Heart right ventricle (tissue), 16 donors: Measurements from ENCODE around the gene FHIT. TPM values are rescaled to one million over a fixed set of nuclear protein-coding genes. Genes with fewer than 3 reads are reported as not detected.

Source experiments
- ATAC-seq, 8 donors: fragments of 200-7000 bp; cut with Tn5 transposase; one replicate each; pipeline ENCODE4 v1.9.1; 2020; ENCODE audit warnings: mild to moderate bottlenecking in 8 of 8, moderate library complexity in 8 of 8, moderate number of reproducible peaks in 1 of 8
- DNase-seq, 2 donors: peaks; one replicate each; pipeline ENCODE4 v3.0.0-alpha.2; 2020
- H3K27ac ChIP-seq, 10 donors: fragments of 200-600 bp; sonication (generic) in 2 of 10; one replicate each; pipeline versions ENCODE4 v1.5.0 to v1.8.0; 2020 to 2022; ENCODE audit warnings: mild to moderate bottlenecking in 3 of 10
- H3K27me3 ChIP-seq, 7 donors: fragments of 200-600 bp; one replicate each; pipeline ENCODE4 v1.8.0; 2021 to 2022; ENCODE audit warnings: mild to moderate bottlenecking in 2 of 7
- H3K36me3 ChIP-seq, 9 donors: fragments of 200-600 bp; sonication (generic) in 1 of 9; one replicate each; pipeline versions ENCODE4 v1.5.0 to v1.8.0; 2020 to 2022; ENCODE audit warnings: mild to moderate bottlenecking in 2 of 9
- H3K4me1 ChIP-seq, 9 donors: fragments of 200-600 bp; sonication (generic) in 1 of 9; one replicate each; pipeline versions ENCODE4 v1.5.0 to v1.8.0; 2020 to 2022; ENCODE audit warnings: mild to moderate bottlenecking in 4 of 9
- H3K4me3 ChIP-seq, 10 donors: fragments of 200-600 bp; sonication (generic) in 2 of 10; one replicate each; pipeline versions ENCODE4 v1.5.0 to v1.8.0; 2020 to 2022; ENCODE audit warnings: mild to moderate bottlenecking in 7 of 10, moderate library complexity in 2 of 10
- H3K9me3 ChIP-seq, 11 donors: fragments of 200-600 bp in 10 of 11; sonication (generic) in 2 of 11; one replicate each; pipeline versions ENCODE4 v1.5.0 to v1.8.0; 2013 to 2022; ENCODE audit warnings: mild to moderate bottlenecking in 2 of 11, control low read depth in 1 of 11, moderate library complexity in 1 of 11
- WGBS, 2 donors: extraction: QIAGEN DNeasy Blood & Tissue Kit; methylation state at CpG; one replicate each; pipeline ENCODE4 v1.1.7; 2013; ENCODE audit warnings: inconsistent platforms in 1 of 2; 5-methylcytosine and 5-hydroxymethylcytosine counted together
- intact Hi-C, 10 donors: fragments of 100-400 bp; cut with DNase I; formaldehyde crosslinking; loops; one replicate each; pipeline versions ENCODE4 v1.11.1 to v1.14.2; 2022
- polyA plus RNA-seq, 2 donors: library from polyadenylated mRNA; stranded (reverse); fragments of 200-250 nt; gene quantifications; one replicate each; pipeline ENCODE4 v1.2.3, GENCODE V29; 2013
- total RNA-seq, 10 donors: library from RNA; stranded (reverse); fragmentation: NEBNext Ultra II Directional in 3 of 10; extraction: Animal tissue kit (Norgen Biotek cat#: 25700) in 3 of 10; gene quantifications; one replicate each; pipeline versions ENCODE4 v1.2.1 to v1.2.4, GENCODE V29; 2021 to 2023
- TF ChIP-seq, protein P1 (sequence below), 9 donors: fragments of 200-600 bp; sonication (generic) in 2 of 9; IDR thresholded peaks; one replicate each; pipeline versions ENCODE4 v1.5.0 to v1.8.0; 2021 to 2022; ENCODE audit warnings: antibody characterized with exemption in 9 of 9, mild to moderate bottlenecking in 5 of 9, moderate library complexity in 1 of 9
- donor health status: Arrhythmogenic right ventricular cardiomyopathy.
- donor health status: ischemic (EF 13 %, LVEDD 7.1; RV severe dilation, severe dysfunction).
- donor health status: healthy with polysubstance abuse.
- donor health status: DM: no; HTN: yes; CAD: no.
- donor health status: DM: no; HTN: no; CAD: no.
- donor health status: ischemic (EF 25% LVEDD 6.9; RV normal size, moderate dysfunction).
- donor health status: ischemic (EF 25% LVEDD 5.7; RV mildly dilated, moderate dysfunction).
- donor health status: healthy.
- donor health status: DM: yes; HTN: yes; CAD: no.
- donor health status: Ischemic cardiomyopathy.
- donor health status: ischemic (EF 35%, LVEDD 5.7; RV mildly dilated, moderate dysfunction).
- donor health status: nonischemic (EF 11% LVEDD 7.7; RV severe dilation, severe dysfunction).
- donor health status: DM: yes; HTN: yes; CAD: no.
- donor health status: PGD.
- donor health status: ischemic (EF 29% LVEDD 5.4; RV normal size, mild dysfunction).
- donor health status: nonischemic (EF 23%, LVEDD 6.1; RV moderate dilation, normal function).

The FHIT gene
- total and polyA plus RNA-seq, 12 donors, result 4.7 to 25.5 (median 18.3) TPM

- intact Hi-C loops, result no loop called here
- no peak overlapping the region for H3K4me3 ChIP-seq
- no peaks in the 10 kb centered on the region for H3K36me3 ChIP-seq
- H3K9me3 ChIP-seq, result no peaks in the 10 kb centered on the region
- no peaks in the 10 kb centered on the region for H3K27me3 ChIP-seq
- 85 to 88% methylated on average over 7 of the region's 7 CpGs for WGBS, 2 donors
- no peak overlapping the region for H3K27ac ChIP-seq
- DNase-seq (no peak), ATAC-seq (no peak)
- H3K4me1 ChIP-seq, result peaks cover 0 to 4% (median 0%) of the 10 kb centered on the region in 9 donors
- TF ChIP-seq, protein P1, sequence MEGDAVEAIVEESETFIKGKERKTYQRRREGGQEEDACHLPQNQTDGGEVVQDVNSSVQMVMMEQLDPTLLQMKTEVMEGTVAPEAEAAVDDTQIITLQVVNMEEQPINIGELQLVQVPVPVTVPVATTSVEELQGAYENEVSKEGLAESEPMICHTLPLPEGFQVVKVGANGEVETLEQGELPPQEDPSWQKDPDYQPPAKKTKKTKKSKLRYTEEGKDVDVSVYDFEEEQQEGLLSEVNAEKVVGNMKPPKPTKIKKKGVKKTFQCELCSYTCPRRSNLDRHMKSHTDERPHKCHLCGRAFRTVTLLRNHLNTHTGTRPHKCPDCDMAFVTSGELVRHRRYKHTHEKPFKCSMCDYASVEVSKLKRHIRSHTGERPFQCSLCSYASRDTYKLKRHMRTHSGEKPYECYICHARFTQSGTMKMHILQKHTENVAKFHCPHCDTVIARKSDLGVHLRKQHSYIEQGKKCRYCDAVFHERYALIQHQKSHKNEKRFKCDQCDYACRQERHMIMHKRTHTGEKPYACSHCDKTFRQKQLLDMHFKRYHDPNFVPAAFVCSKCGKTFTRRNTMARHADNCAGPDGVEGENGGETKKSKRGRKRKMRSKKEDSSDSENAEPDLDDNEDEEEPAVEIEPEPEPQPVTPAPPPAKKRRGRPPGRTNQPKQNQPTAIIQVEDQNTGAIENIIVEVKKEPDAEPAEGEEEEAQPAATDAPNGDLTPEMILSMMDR (IDR thresholded peaks at IDR 0.05), result no peak
These were observed 928.1 kb downstream of the FHIT start for GRCh38 chr3:60323180-60323579.

DNA sequence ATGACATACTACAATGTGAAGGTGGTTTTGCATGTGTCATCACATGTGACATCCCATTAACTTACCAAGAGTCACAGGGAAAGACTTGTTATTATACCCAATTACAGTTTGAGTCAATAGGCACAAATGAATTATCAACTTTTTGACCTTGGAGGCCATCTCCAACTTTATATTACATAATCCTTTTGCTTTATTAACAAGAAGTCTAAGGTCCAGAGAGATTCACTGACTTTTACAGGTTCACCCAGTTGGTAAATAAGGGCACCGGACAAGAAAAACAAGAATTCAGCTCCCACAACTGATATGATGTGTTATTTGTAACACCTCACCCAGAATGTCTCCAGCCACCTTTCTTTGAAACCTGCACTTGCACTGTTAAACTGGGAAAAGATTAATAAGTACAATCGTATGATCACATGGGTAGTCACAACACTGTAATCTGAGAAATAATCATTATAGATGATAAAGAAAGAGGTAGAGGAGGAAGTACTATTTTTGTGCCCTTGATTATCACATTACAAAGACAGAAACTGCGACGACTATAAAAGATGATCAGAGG, 928.9 kb downstream of the FHIT start:
- no peak overlapping the region for H3K27ac ChIP-seq
- ATAC-seq, result no peak
- H3K27me3 ChIP-seq, result no peaks in the 10 kb centered on the region
- peaks cover 0 to 4% (median 0%) of the 10 kb centered on the region in 9 donors for H3K4me1 ChIP-seq
- WGBS, 2 donors, result 56 to 65% methylated on average over 4 of the region's 4 CpGs
- H3K36me3 ChIP-seq, result no peaks in the 10 kb centered on the region
- H3K9me3 ChIP-seq, result no peaks in the 10 kb centered on the region
- intact Hi-C loops, result no loop called here
- H3K4me3 ChIP-seq, result no peak overlapping the region
- TF ChIP-seq, protein P1 (IDR thresholded peaks at IDR 0.05), result no peak
- no peak for DNase-seq

GRCh38 chr3:60319179-60319858, 931.9 kb downstream of the FHIT start:
- H3K9me3 ChIP-seq, result peaks cover 0 to 6% (median 0%) of the 10 kb centered on the region in 11 donors
- no peaks in the 10 kb centered on the region for H3K4me1 ChIP-seq
- TF ChIP-seq, protein P1 (IDR thresholded peaks at IDR 0.05), result no peak
- DNase-seq, result no peak
- no peak overlapping the region for H3K4me3 ChIP-seq
- H3K36me3 ChIP-seq, result no peaks in the 10 kb centered on the region
- no peak overlapping the region for H3K27ac ChIP-seq
- no peaks in the 10 kb centered on the region for H3K27me3 ChIP-seq
- intact Hi-C loops, result no loop called here
- 95 to 96% methylated on average over 9 of the region's 9 CpGs for WGBS, 2 donors
- no peak for ATAC-seq

- Histone ChIP-seq H3K36me3 (no peaks in the 10 kb centered on the region), H3K27me3 (no peaks in the 10 kb centered on the region), H3K4me1 (no peaks in the 10 kb centered on the region), H3K27ac (no peak overlapping the region), H3K9me3 (peaks cover 0 to 6% (median 0%) of the 10 kb centered on the region in 11 donors), H3K4me3 (no peak overlapping the region)
- DNase-seq (no peak), ATAC-seq (no peak)
- TF ChIP-seq, protein P1 (IDR thresholded peaks at IDR 0.05), result no peak
- intact Hi-C loops, result no loop called here
These were observed 935.0 kb downstream of the FHIT start for GRCh38 chr3:60316121-60316797.
